ENCODE measurements around the gene U2SURP.

- TF ChIP-seq EZH2 (IDR thresholded peaks at IDR 0.05) (no peak), CTCF (IDR thresholded peaks at IDR 0.05) (no peak)
Observed at GRCh38 chr3:143090486-143090885, 89.1 kb downstream of the U2SURP start.
